Left lung (tissue), 10 donors: Measurements from ENCODE around the gene CNBD2. TPM values are rescaled to one million over a fixed set of nuclear protein-coding genes. Genes with fewer than 3 reads are reported as not detected.
A peak's percentile ranks its signal among the peaks of the same experiment; 100 is the strongest.

Source experiments
- ATAC-seq: fragments of 200-7000 bp; cut with Tn5 transposase; one replicate; pipeline ENCODE4 v1.9.1; 2020; ENCODE audit warnings: moderate library complexity
- DNase-seq, 4 donors: peaks; one replicate each; pipeline ENCODE4 v3.0.0-alpha.2; 2013 to 2020
- H3K27ac ChIP-seq, 2 donors: fragments of 200-600 bp; sonication (generic) in 1 of 2; one replicate each; pipeline versions ENCODE4 v1.5.0 to v1.8.0; 2020 to 2021
- H3K27me3 ChIP-seq, 2 donors: fragments of 200-600 bp; sonication (generic) in 1 of 2; one replicate each; pipeline versions ENCODE4 v1.5.0 to v1.8.0; 2020 to 2021
- H3K36me3 ChIP-seq, 2 donors: fragments of 200-600 bp; sonication (generic) in 1 of 2; one replicate each; pipeline versions ENCODE4 v1.5.0 to v1.8.0; 2020 to 2021
- H3K4me1 ChIP-seq, 2 donors: fragments of 200-600 bp; one replicate each; pipeline ENCODE4 v1.8.0; 2021
- H3K4me3 ChIP-seq, 2 donors: fragments of 200-600 bp; sonication (generic) in 1 of 2; one replicate each; pipeline versions ENCODE4 v1.5.0 to v1.8.0; 2020 to 2021; ENCODE audit warnings: mild to moderate bottlenecking in 1 of 2
- H3K9me3 ChIP-seq, 2 donors: fragments of 200-600 bp; sonication (generic) in 1 of 2; one replicate each; pipeline versions ENCODE4 v1.5.0 to v1.8.0; 2020 to 2021
- CTCF ChIP-seq, 2 donors: fragments of 200-600 bp; sonication (generic) in 1 of 2; IDR thresholded peaks; one replicate each; pipeline versions ENCODE4 v1.5.0 to v1.8.0; 2021; ENCODE audit warnings: antibody characterized with exemption in 2 of 2
- intact Hi-C, 2 donors: fragments of 100-400 bp; cut with DNase I; formaldehyde crosslinking; loops; one replicate each; pipeline versions ENCODE4 v1.11.2 to v1.14.2; 2022
- polyA plus RNA-seq, 6 donors: library from polyadenylated mRNA; unstranded; fragments of 120-200 nt; gene quantifications; one replicate each; pipeline ENCODE4 v1.2.1, GENCODE V29; 2013; ENCODE audit not compliant: insufficient read length in 6 of 6
- total RNA-seq, 2 donors: library from RNA; stranded (reverse); fragmentation: NEBNext Ultra II Directional; extraction: Animal tissue kit (Norgen Biotek cat#: 25700); gene quantifications; one replicate each; pipeline ENCODE4 v1.2.1, GENCODE V29; 2021
- donor health status: DM: no; HTN: yes; CAD: no.
- donor health status: DM: no; HTN: no; CAD: no.

Gene CNBD2
- total and polyA plus RNA-seq, 8 donors = 0.36 to 3.6 (median 0.51) TPM

DNA sequence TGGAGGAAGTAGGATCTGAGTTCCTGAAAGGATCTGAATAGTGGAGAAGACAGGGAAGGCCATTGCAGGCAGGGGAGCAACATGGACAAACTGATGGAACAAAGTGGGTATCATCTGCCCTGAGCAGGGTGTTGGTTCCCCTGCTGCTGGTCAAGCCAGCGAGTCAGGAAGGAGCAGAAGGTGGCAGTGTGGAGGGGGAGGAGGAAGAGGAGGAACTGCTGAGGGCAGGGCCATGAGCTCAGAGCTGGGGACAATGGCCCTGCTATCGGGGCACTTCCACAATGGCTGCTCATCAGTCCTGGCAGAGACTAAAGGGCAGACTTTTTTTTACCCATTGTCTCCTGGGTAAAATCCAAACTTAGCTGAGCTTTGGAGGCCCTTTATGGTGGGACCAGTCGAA, 13.6 kb downstream of the CNBD2 start:
- peak; percentile 20 for ATAC-seq
- intact Hi-C loops = loop anchor here in 1 of 2 donors (10.0 kb wide), 1 partner anchor 153 kb away; no protein-coding TSS in a partner anchor
- no peaks in the 10 kb centered on the region for H3K9me3 ChIP-seq

DNA sequence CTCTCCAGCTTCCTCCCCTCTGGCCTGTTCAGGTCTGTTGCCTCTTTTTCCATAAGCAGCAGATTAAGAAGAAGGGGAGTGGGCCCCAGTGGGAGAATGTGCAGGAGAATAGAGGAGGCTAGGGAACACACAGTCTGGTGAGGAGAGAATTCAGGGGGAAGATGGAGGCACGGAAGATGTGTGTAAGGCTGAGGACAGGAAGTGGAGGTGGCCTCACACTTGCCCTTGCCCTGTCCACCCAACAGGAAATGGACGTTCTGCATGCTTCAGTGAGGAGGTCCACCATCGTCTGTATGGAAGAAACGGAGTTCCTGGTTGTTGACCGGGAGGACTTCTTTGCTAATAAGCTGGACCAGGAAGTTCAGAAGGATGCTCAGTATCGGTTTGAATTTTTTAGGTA, 16.0 kb downstream of the CNBD2 start:
- DNase-seq (no peak), ATAC-seq (no peak)
- H3K27me3 ChIP-seq = no peaks in the 10 kb centered on the region
- intact Hi-C loops = loop anchor here in 1 of 2 donors (10.0 kb wide), 1 partner anchor 150 kb away; no protein-coding TSS in a partner anchor
- H3K36me3 ChIP-seq = no peaks in the 10 kb centered on the region
- H3K9me3 ChIP-seq = no peaks in the 10 kb centered on the region
- no peak overlapping the region for H3K4me3 ChIP-seq
- no peak overlapping the region for H3K27ac ChIP-seq
- no peak for TF ChIP-seq CTCF (IDR thresholded peaks at IDR 0.05)
- H3K4me1 ChIP-seq = no peaks in the 10 kb centered on the region

More for the DNA sequence above, 13.6 kb downstream of the CNBD2 start:
- Histone ChIP-seq H3K4me1 (peaks cover 0 to 5% of the 10 kb centered on the region in 2 donors), H3K36me3 (no peaks in the 10 kb centered on the region), H3K27me3 (no peaks in the 10 kb centered on the region), H3K4me3 (no peak overlapping the region), H3K27ac (no peak overlapping the region)
- no peak for DNase-seq
- TF ChIP-seq CTCF (IDR thresholded peaks at IDR 0.05) = no peak

DNA sequence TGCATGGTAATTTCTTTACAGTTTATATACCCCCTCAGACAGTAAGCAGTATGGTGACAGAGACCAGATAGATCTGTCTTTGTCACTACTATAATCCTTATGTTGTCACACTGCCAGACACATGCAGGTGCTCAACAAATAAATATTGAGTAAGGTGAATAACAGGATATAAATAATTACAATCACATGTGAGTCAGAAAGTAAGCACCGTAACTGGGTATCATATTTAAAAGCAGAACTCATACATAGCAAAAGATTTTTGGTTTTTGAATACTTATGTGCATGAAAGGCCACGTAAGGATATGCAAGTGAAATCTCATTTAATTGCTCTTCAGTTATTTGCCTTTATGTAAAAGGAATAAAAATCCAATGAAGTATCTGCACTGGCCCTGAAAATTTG, 17.4 kb downstream of the CNBD2 start:
- Histone ChIP-seq H3K36me3 (no peaks in the 10 kb centered on the region), H3K27me3 (no peaks in the 10 kb centered on the region), H3K27ac (no peak overlapping the region), H3K4me1 (no peaks in the 10 kb centered on the region), H3K4me3 (no peak overlapping the region), H3K9me3 (no peaks in the 10 kb centered on the region)
- no peak for ATAC-seq
- no peak for DNase-seq
- intact Hi-C loops = loop anchor here in 1 of 2 donors (10.0 kb wide), 1 partner anchor 149 kb away; no protein-coding TSS in a partner anchor
- TF ChIP-seq CTCF (IDR thresholded peaks at IDR 0.05) = no peak

DNA sequence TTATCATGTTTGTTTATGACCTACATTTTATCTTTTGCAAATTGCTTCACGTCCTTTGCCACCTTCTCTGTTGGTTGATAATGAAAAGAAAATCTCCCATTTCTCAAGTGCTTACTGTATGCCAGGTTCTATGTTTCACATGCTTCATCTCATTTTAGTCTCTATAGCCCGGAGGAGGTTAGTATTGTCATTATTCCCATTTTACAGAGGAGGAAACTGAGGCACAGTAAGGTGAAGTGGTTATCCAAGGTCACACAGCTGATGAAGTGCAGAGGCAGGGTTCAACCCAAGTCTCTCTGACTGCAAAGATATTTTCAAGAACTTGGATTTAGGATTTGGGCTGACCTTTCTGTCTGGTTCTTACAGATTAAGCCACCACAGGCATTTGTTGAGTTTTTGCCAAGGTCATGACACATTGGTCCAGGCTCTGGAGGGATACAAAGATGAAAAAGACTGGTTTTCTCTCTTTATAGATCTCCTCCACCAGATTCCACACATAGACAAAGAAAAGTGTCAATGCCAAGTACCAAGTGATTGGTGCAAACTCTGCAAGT, 20.6 kb downstream of the CNBD2 start:
- peaks cover 0 to 6% of the 10 kb centered on the region in 2 donors for H3K4me1 ChIP-seq
- no peak for TF ChIP-seq CTCF (IDR thresholded peaks at IDR 0.05)
- no peak overlapping the region for H3K4me3 ChIP-seq
- H3K27me3 ChIP-seq = no peaks in the 10 kb centered on the region
- no peak for DNase-seq
- H3K9me3 ChIP-seq = no peaks in the 10 kb centered on the region
- H3K27ac ChIP-seq = no peak overlapping the region
- H3K36me3 ChIP-seq = no peaks in the 10 kb centered on the region
- ATAC-seq = no peak
- intact Hi-C loops = loop anchor here in 1 of 2 donors (10.0 kb wide), 1 partner anchor 146 kb away; no protein-coding TSS in a partner anchor

GRCh38 chr20:35991142-35991771, 22.9 kb downstream of the CNBD2 start:
- H3K4me3 ChIP-seq = no peak overlapping the region
- DNase-seq = peak in 1 of 4 donors; percentile 36
- intact Hi-C loops = loop anchor here in 1 of 2 donors (5.0 kb wide), 1 partner anchor 146 kb away; no protein-coding TSS in a partner anchor

More at GRCh38 chr20:35991142-35991771, 22.9 kb downstream of the CNBD2 start:
- TF ChIP-seq CTCF (IDR thresholded peaks at IDR 0.05) = peak; percentile 20 to 22
- Histone ChIP-seq H3K4me1 (peaks cover 0 to 10% of the 10 kb centered on the region in 2 donors), H3K27me3 (no peaks in the 10 kb centered on the region), H3K9me3 (no peaks in the 10 kb centered on the region), H3K36me3 (no peaks in the 10 kb centered on the region), H3K27ac (no peak overlapping the region)
- no peak for ATAC-seq
